GM23248 (cell line): ENCODE data around the gene PKD2.

Source experiments
- EZH2 ChIP-seq: fragments of 200-600 bp; sonication (generic); IDR thresholded peaks from 2 replicates; pipeline ENCODE4 v1.6.1; 2018; ENCODE audit warnings: antibody characterized with exemption, mild to moderate bottlenecking; ENCODE audit not compliant: insufficient read depth, poor library complexity, severe bottlenecking
- EZH2phosphoT487 ChIP-seq: fragments of 200-600 bp; sonication (generic); IDR thresholded peaks from 2 replicates; pipeline ENCODE4 v1.6.1; 2018; ENCODE audit warnings: antibody characterized with exemption, moderate library complexity, mild to moderate bottlenecking, low read depth; ENCODE audit not compliant: insufficient read depth

GRCh38 chr4:88014386-88014905, 7.0 kb downstream of the PKD2 start:
- TF ChIP-seq EZH2 (no peak), EZH2phosphoT487 (no peak)
